ENCODE measurements around the gene STK35.

DNA sequence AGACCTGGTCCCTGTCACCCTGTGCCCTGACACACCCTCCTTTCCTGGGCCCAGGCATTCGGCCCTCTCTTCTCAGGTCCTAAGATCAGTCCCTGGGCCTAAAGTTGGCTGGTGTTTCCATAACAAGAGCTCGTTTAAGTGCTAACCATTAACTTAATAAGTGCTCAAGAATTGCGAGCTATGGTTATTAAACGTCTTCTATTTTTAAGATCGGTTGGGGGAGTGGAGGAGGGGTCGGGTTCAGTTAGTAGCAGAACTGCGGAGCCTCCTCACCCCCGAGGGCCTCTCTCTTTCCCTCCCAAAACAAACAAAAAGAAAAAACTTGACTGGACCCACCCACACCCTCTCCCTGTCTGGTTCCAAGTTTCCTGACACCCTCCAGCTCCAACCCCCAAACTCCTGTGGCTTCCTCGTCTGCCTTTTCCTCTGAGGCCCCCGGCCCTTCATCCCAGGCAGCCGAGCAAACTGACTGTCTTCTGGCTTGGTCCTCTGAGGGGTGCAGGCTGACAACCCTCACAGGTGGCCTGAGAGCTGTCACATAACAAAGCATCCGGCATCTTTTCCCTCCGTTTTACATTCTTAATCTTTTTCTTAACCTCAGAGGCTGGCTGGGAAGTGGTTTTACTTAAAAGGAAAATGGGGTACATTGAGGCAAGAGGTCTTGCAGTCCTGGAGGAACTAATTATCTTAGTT is 2.0 kb downstream of the STK35 start:
- TF ChIP-seq, protein P1, sequence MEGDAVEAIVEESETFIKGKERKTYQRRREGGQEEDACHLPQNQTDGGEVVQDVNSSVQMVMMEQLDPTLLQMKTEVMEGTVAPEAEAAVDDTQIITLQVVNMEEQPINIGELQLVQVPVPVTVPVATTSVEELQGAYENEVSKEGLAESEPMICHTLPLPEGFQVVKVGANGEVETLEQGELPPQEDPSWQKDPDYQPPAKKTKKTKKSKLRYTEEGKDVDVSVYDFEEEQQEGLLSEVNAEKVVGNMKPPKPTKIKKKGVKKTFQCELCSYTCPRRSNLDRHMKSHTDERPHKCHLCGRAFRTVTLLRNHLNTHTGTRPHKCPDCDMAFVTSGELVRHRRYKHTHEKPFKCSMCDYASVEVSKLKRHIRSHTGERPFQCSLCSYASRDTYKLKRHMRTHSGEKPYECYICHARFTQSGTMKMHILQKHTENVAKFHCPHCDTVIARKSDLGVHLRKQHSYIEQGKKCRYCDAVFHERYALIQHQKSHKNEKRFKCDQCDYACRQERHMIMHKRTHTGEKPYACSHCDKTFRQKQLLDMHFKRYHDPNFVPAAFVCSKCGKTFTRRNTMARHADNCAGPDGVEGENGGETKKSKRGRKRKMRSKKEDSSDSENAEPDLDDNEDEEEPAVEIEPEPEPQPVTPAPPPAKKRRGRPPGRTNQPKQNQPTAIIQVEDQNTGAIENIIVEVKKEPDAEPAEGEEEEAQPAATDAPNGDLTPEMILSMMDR (IDR thresholded peaks at IDR 0.05): no peak
- TF ChIP-seq POLR2A (IDR thresholded peaks at IDR 0.05) (no peak), POLR2AphosphoS5 (IDR thresholded peaks at IDR 0.05) (no peak), EP300 (IDR thresholded peaks at IDR 0.05) (no peak)
